HG03565 (cell line): ENCODE measurements around the gene POP5.

ENCODE experiments used
- ATAC-seq: cut with Tn5 transposase; IDR thresholded peaks from one replicate; pipeline ENCODE4 v1.9.1; 2021; ENCODE audit warnings: mild to moderate bottlenecking, moderate library complexity; ENCODE audit not compliant: unreplicated experiment

POP5 gene

GRCh38 chr12:120590741-120591407 lies 9.7 kb upstream of the POP5 start:
- no peak for ATAC-seq

DNA sequence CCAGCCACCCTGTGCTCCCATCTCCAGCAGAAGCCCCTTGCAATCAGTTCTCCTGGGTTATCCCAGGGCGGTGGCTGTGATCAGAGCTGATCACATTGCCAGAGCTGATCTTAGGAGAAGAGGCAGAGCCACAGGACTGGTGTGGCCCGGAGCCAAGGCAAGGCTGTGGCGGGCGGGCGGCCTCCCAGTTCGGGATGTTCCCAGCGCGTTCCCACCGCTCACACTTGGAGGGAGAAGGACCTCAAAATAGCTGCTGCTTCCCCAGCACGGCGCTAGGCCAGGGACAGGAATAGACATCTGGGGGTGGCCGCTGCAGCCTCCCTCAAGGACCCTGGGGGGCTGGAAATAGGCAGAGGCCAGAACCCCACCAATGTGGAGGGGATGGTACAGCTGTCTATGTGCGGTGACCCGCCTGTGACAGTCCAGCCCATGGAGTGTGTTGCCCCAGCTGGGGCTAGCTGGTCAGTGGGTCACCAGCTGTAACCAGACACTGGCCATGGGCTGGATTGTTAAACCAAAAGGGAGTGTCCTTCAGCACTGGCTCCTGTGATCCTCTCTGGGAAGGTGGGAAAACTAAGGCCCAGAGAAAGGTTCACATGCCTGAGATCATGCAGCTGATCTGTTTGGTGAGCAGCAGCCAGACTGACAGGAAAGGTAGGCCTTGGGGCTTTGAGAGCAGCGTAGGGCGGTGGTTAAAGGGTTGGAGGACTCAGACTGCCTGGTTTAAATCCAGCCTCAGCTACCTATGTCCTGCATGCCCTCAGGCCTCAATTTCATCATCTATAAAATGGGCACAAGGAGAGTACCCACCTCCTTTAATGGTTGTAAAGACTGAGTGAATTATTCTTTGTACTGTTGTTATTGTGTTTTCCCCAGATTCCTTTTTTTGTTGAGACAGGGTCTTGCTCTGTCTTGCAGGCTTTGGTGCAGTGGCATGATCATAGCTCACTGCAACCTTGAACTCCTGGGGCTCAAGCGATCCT lies 8.0 kb upstream of the POP5 start:
- no peak for ATAC-seq

DNA sequence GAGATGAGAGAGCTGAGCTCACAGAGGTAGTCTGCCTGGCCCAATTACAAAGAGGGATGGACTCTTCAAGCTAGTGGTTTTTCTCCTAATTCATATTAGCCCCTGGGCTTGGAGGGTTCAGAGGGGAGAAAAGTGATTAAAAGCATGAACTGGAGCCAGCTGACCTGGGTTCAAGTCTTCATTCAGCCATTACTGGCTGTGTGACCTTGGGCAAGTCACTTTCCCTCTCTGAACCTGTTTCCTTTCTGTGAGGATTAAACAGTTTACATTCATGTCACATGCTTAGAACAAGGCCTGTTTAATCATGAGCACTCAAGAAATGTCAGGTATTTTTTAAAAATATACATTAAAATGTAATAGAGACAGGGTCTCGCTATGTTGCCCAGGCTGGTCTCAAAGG lies 7.2 kb upstream of the POP5 start:
- ATAC-seq = no peak

GRCh38 chr12:120586860-120587259 lies 5.7 kb upstream of the POP5 start:
- no peak for ATAC-seq

- ATAC-seq = no peak
Measured at GRCh38 chr12:120586206-120586605, 5.0 kb upstream of the POP5 start.

DNA sequence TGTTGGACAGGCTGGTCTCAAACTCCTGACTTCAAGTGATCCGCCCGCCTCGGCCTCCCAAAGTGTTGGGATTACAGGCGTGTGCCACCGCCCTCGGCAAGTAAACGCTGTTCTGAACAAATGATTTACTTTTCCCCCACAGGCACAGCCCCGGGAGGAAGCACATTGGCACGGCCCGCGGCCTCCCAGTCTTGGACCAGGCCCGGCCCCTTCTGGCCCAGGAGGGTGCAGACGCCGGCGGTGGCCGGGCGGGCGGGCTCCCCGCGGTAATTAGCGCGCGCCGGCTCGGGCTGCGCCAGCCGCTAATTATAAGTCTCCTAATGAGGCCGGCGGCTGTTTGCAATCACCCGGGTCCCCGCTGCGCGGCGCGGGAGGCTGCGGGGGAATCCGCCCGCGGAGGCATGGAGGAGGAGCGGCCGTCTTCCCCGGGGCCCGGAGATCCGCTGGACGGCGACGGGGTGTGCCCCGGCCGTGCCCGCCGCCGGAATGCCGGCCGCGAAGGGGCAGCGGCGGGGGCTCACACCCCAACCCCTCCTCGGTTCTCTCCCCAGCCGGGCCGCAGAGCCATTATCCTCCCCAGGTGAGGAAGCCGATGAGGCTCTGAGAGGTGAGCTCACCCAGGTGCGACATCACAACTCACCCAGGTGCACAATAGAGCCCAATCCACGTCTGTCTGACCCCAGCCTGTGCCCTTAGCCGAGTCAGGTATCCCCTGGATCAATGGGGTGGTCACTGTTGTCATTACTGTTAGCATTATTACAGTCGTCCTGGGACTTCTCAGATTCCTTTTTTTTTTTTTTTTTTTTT lies 3.3 kb upstream of the POP5 start:
- ATAC-seq = no peak

- ATAC-seq = no peak
Measured at GRCh38 chr12:120583478-120584030, 2.4 kb upstream of the POP5 start.

- ATAC-seq = no peak
Measured at GRCh38 chr12:120581998-120582397, 796 bp upstream of the POP5 start.

- no peak for ATAC-seq
Measured at GRCh38 chr12:120579179-120579578, 2.0 kb downstream of the POP5 start.

- no peak for ATAC-seq
Measured at GRCh38 chr12:120574106-120574505, 7.1 kb downstream of the POP5 start.

DNA sequence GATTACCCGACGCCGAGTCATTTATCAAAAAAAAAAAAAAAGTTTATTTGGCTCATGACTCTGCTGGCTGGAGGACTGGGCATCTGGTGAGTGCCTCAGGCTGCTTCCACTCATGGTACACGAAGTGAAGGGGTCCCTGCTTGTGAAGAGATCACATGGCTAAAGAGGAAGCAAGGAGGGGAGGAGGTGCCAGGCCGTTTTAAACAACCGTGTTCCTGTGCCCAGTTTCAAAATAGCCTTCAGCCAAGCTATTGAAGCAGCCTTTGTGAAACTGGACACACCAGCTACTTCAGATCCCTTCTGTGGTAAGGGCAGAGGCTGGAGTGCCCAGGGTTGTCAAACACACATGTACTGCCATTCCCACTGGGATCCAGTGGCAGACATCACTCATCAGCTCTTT lies 7.6 kb downstream of the POP5 start:
- ATAC-seq = no peak

GRCh38 chr12:120571299-120571698 lies 9.9 kb downstream of the POP5 start:
- no peak for ATAC-seq

GRCh38 chr12:120563495-120563894 lies 17.7 kb downstream of the POP5 start:
- no peak for ATAC-seq

- no peak for ATAC-seq
Measured at GRCh38 chr12:120562906-120563305, 18.3 kb downstream of the POP5 start.

- ATAC-seq = no peak
Measured at GRCh38 chr12:120557589-120557988, 23.6 kb downstream of the POP5 start.

- ATAC-seq = no peak
Measured at GRCh38 chr12:120554678-120555077, 26.5 kb downstream of the POP5 start.

DNA sequence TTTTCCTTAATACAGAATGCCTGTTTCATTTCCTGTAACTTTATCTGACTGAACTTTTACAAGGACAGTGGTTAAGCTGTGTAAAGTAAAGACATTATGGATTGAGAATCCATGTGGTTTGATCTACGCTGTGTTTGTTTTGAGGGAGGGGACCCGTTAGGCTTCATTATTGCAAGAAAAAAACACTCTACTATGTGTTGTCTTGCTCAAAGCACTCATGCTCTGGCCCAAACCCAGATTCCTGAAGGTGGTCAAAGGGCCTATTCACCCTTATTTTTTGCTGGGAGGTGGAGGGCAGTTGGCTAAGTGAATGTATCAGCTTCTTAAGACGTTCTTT lies 35.2 kb downstream of the POP5 start:
- no peak for ATAC-seq

GRCh38 chr12:120544691-120545090 lies 36.5 kb downstream of the POP5 start:
- ATAC-seq = no peak

DNA sequence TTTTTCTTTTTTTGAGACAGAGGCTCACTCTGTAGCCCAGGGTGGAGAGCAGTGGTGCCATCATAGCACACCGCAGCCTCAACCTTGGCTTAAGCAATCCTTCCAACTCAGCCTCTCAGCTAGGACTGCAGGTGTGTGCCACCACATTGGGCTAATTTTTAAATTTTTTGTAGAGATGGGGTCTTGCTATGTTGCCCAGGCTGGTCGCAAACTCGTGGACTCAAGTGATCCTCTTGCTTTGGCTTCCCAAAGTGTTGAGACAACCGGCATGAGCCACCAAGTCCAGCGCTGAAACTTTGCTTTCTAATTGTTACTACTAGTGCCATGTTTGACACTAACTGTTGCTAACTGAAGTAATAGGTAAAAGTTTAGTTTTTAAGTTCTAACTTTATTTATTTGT lies 39.0 kb downstream of the POP5 start:
- no peak for ATAC-seq

DNA sequence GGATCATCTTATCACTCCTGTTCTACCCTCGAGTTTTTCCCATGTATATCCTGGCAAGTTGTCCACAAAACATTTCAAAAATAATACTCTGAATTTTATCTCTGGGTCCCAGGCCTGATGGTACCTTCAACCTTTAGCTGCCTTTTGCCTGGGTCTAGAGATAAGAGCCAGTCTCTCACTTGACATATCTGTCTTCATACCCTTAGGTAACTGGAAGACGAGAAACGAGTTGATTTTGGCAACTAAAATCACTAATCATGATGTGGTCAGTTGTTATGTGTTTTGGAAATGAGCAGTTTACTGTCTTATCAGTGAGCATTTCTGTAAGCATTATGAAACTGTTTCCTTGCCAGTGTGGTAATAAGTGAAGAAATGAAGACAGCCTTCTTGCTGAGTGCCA lies 40.8 kb downstream of the POP5 start:
- ATAC-seq = no peak

GRCh38 chr12:120539303-120539702 lies 41.9 kb downstream of the POP5 start:
- ATAC-seq = no peak
